ENCODE results near the gene APIP. TPM values are rescaled to one million over a fixed set of nuclear protein-coding genes. Genes with fewer than 3 reads are reported as not detected.

The APIP gene
- total RNA-seq, 1 experiment from 2014 or later = 39.3 TPM

- DNase-seq (ENCODE audit: low spot score) = no peak
Measured at GRCh38 chr11:34843271-34843670, 72.9 kb downstream of the APIP start.

DNA sequence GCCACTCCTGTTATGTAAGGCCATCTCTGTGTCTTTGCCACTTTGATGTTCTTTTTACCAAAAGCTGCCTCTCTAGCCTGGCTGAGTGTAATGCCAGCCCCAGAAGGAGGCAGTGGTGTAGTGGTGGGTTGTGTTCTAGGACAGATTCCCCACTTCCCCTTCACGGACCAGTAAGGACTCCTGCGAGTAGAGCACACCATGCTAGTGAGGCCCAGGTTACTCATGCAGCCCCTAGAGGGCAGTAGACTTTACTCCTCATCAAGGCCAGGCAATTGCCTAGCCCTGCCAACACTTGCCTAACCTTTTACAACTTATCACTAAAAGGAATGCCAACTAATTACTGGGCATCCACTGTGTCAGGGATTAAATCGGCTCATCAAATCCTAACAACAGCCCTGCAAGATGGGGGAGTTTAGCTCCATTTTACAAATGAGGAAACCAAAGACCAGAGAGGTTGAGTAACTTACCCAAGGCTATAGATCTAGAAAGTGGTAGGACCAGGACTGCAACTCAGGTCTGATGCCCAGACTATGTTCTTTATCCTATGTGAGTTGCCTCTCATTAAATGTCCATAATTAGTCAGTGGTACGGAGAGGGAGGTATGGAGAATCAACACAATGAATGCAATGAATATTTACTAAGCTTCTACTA lies 75.3 kb downstream of the APIP start:
- peak; percentile 65 for DNase-seq (ENCODE audit: low spot score)

DNA sequence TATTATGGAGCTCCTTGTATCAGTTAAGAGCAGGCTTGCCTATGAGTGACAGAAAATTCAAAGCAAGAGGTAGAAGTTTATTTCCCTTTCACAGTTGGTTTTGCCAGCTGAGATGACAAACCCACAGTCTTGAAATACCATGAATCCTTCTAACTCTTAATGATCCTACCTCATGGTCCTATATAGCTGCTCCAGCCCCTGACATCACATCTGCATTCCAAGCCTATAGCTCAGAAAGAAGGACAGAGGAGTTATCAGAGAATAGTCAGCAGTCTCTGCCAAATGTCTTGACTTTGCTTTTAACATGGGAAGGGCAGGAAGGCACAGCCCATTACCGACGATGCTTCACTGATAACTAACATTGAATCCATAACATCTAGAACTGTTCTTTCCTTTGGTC lies 76.2 kb downstream of the APIP start:
- no peak for DNase-seq (ENCODE audit: low spot score)

GRCh38 chr11:34836958-34837856 lies 79.0 kb downstream of the APIP start:
- peak; percentile 29 for DNase-seq (ENCODE audit: low spot score)

DNA sequence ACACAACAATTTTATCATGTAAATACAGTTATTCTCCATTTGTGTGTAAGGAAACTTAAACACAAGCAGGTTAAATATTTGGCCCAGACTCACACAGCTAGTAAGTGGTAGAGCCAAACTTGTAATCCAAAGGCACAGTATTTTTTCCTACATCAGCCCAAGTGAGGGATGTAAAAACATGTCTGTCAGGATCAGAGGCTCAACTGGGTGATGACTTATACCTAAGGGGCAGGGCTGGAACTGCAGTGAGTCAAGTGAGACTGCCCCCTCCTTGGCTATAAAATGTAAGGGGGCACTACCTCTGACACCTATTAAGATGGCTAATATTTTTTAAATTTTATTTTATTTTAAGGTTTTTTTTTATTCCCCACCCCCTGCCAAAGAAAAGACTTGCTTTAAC lies 82.6 kb downstream of the APIP start:
- DNase-seq (ENCODE audit: low spot score) = no peak

Small RNA genes within 50 kb of the gene (small RNA-seq; reads per million reads assigned to genes)
- not detected for gene MIR1343

Other genes with a start within 250 kb of the APIP start
- gene PDHX, start 239 bp upstream of the APIP start, total RNA-seq (2014; rRNA removed; shearing (Covaris generic)) = 23.2 and 27.3 TPM in 2 replicates
- gene CD44, start 222.8 kb upstream of the APIP start, total RNA-seq (2014; rRNA removed; shearing (Covaris generic)) = 148 and 159 TPM in 2 replicates